C4-2B (cell line): ENCODE results near the gene INIP.

Experiments used
- CTCF ChIP-seq: fragments of 450-650 bp; conservative IDR thresholded peaks from 2 replicates; pipeline ENCODE4 v1.5.1; 2017; ENCODE audit warnings: mild to moderate bottlenecking
- ZFX ChIP-seq: fragments of 450-650 bp; IDR thresholded peaks from 2 replicates; pipeline ENCODE4 v1.6.1; 2017

GRCh38 chr9:112757282-112757883 is 39.5 kb upstream of the INIP start:
- TF ChIP-seq ZFX (no peak), CTCF (no peak)
